Measurements from ENCODE around the gene TMEM80.
A peak's percentile ranks its signal among the peaks of the same experiment; 100 is the strongest.

TMEM80 gene

DNA sequence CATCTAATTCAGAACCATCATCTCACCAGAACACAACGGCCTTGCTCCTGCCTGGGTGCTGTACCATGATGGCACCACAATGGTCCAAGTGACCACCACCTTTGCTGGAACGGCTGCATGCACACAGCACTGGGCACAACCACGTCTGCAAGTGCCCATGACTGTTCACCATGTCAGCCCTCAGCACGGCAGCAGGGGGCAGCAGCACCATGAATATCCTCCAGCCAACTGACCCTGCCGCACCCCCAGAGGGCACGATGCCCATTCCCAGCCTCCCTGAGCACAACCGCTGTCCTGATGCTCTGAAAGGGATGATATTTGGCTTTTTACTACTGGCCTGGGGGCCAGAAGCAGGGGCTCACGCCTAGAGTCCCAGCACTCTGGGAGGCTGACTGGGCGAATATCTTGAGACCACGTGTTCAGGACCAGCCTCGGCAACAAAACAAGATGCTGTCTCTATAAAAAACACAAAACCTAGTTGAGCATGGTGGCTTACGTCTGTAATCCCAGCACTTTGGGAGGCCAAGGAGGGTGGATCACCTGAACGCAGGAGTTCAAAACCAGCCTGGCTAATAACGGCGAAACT is 32.8 kb upstream of the TMEM80 start:
- in situ Hi-C loops (cut with HindIII; ENCODE audit: low sequenced_read_pairs): no loop called here
- peak; percentile 78 for TF ChIP-seq CTCF (IDR thresholded peaks at IDR 0.05; ENCODE audit: low read depth, low read length)
- DNase-seq (ENCODE audit: low read depth, low spot score): peak; percentile 58
- H3K4me3 ChIP-seq (ENCODE audit: low read depth, low read length): no peak overlapping the region

- TF ChIP-seq CTCF (IDR thresholded peaks at IDR 0.05; ENCODE audit: low read depth, low read length): no peak
- no peak for DNase-seq (ENCODE audit: low read depth, low spot score)
- in situ Hi-C loops (cut with HindIII; ENCODE audit: low sequenced_read_pairs): no loop called here
- H3K4me3 ChIP-seq (ENCODE audit: low read depth, low read length): no peak overlapping the region
Observed at GRCh38 chr11:665062-665703, 30.4 kb upstream of the TMEM80 start.

DNA sequence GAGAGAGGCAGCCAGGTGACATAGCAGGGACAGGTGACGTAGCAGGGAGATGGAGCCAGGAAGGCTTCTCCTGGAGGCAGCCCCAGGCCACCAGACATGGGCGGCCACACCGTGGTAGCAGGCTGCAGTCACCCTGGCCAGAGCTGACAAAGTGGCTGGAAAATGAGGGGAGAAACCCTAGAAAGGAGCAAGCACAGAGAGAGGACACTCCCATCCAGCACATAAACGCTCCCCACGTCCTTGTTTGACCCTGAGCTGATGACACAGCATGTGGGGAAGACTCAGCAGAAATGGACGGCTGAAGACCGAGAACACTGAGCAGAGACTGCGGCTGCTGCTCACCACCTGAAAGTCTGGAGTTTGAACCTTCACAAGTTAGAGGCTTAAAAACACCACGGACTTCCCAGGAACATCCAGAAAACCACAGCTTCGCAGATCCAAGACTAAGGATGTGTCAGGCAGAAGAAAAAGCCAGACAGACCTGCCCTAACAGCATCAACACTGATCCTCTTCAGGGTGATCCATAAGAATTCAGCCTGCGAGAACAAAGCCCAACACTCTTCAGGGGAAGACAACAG is 29.8 kb upstream of the TMEM80 start:
- H3K4me3 ChIP-seq (ENCODE audit: low read depth, low read length): no peak overlapping the region
- TF ChIP-seq CTCF (IDR thresholded peaks at IDR 0.05; ENCODE audit: low read depth, low read length): no peak
- peak; percentile 24 for DNase-seq (ENCODE audit: low read depth, low spot score)
- in situ Hi-C loops (cut with HindIII; ENCODE audit: low sequenced_read_pairs): no loop called here

DNA sequence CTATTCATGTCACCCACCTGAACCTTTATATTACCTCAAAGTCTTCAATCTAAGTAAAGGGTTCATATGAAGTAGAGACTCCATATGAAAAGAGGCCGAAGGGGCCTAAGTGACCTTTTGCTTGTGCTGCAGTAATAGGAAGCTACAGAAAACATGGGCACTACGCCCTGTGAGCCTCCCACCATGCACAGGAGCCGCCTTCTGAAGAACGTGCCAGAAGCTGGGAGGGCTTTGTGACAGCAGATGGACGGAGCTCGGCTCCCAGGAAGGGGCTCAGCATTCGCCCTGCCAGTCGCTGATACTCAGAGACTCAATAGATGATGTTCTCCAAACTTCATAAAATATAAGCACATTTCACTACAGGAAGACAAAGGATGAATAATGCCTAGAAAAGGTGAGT is 21.8 kb upstream of the TMEM80 start:
- no peak for DNase-seq (ENCODE audit: low read depth, low spot score)
- no peak for TF ChIP-seq CTCF (IDR thresholded peaks at IDR 0.05; ENCODE audit: low read depth, low read length)
- in situ Hi-C loops (cut with HindIII; ENCODE audit: low sequenced_read_pairs): no loop called here
- H3K4me3 ChIP-seq (ENCODE audit: low read depth, low read length): no peak overlapping the region

DNA sequence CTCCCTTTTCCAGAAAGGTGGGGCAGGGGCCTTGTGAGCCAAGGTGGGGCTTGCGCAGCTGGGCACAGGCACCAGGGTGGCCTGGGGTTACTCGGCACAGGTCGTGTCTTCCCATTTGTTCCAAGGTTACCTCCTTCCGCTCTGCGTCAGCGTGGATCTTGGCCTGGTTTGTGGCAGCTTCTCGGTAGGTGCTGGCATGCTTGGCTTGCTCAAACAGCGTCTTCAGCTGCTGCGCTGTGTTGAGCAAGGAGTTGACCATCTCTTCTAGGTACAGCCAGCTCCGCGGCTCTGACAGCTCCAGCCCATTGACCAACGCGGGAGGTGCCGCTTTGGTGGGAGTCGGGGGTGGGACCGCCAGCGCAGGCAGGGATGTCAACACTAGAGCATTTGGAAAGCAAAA is 21.2 kb upstream of the TMEM80 start:
- H3K4me3 ChIP-seq (ENCODE audit: low read depth, low read length): no peak overlapping the region
- TF ChIP-seq CTCF (IDR thresholded peaks at IDR 0.05; ENCODE audit: low read depth, low read length): no peak
- in situ Hi-C loops (cut with HindIII; ENCODE audit: low sequenced_read_pairs): no loop called here
- no peak for DNase-seq (ENCODE audit: low read depth, low spot score)

DNA sequence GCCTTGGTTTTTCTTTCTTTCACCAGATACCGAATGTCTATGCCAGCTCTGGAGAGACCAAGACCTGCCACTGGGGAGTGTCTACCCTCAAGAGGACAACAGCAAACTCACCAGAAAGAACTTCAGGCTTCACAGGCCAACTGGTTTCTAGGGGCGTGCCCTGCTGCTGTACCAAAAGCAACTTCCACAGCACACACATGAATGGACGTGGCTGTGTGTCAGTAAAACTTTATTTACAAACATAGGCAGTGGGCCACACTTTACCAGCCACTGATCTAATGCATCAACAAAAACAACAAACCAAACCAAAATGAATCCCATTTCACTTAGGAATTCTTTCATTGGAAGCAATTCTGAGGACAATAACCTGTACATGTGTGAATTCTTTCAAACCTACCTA is 17.3 kb upstream of the TMEM80 start:
- no peak for TF ChIP-seq CTCF (IDR thresholded peaks at IDR 0.05; ENCODE audit: low read depth, low read length)
- in situ Hi-C loops (cut with HindIII; ENCODE audit: low sequenced_read_pairs): no loop called here
- DNase-seq (ENCODE audit: low read depth, low spot score): no peak

More for the DNA sequence above, 17.3 kb upstream of the TMEM80 start:
- H3K4me3 ChIP-seq (ENCODE audit: low read depth, low read length): no peak overlapping the region

Data from astrocyte of the spinal cord (primary cell).